Mucosa of stomach (tissue), 1 donor: ENCODE measurements around the gene SHMT2.

Source experiments
- H3K27me3 ChIP-seq: one replicate; pipeline ENCODE4 v1.7.0; 2013; ENCODE audit warnings: mild to moderate bottlenecking, low read length; ENCODE audit not compliant: control insufficient read depth, insufficient read depth
- H3K36me3 ChIP-seq: one replicate; pipeline ENCODE4 v1.7.0; 2013; ENCODE audit warnings: low read length; ENCODE audit not compliant: control insufficient read depth, insufficient read depth
- H3K4me1 ChIP-seq: one replicate; pipeline ENCODE4 v1.7.0; 2013; ENCODE audit warnings: mild to moderate bottlenecking, low read length; ENCODE audit not compliant: control insufficient read depth, insufficient read depth
- H3K4me3 ChIP-seq: one replicate; pipeline ENCODE4 v1.7.0; 2013; ENCODE audit warnings: low read length
- H3K9ac ChIP-seq: one replicate; pipeline ENCODE4 v1.7.0; 2013; ENCODE audit warnings: mild to moderate bottlenecking, low read length, moderate library complexity
- H3K9me3 ChIP-seq: one replicate; pipeline ENCODE4 v1.7.0; 2013; ENCODE audit warnings: mild to moderate bottlenecking, low read length, moderate library complexity; ENCODE audit not compliant: control insufficient read depth
- donor health status: Pancreatic carcinoma.

The SHMT2 gene

DNA sequence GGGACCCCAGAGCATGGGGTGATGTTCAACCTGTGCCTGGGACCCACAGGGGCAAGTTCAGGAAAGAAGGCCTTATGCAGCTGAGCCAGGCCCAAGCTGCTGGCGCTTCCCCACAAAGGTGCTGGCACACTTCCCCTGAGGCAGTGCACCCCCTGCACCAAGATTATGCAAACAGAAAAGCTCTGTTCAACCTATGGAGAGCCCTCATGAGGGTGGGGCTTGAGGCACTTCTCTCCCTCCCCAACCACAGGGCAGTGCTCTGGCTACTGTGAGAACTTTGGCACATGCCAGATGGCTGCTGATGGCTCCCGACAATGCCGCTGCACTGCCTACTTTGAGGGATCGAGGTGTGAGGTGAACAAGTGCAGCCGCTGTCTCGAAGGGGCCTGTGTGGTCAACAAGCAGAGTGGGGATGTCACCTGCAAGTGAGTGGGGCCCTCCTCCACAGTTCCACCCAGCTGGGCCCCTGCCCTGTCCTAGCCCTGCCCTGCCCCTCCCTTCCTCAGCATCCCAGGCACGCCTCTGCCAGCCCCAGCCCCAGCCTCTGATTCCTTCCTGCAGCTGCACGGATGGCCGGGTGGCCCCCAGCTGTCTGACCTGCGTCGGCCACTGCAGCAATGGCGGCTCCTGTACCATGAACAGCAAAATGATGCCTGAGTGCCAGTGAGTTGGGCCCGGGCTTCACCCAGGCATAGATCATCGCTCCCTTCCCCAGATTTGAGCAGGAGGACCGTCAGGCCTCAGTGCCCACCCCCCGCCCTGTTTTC lies 18.4 kb upstream of the SHMT2 start:
- Histone ChIP-seq H3K9ac (no peak overlapping the region), H3K9me3 (no peaks in the 10 kb centered on the region), H3K4me1 (peaks cover 20% of the 10 kb centered on the region), H3K27me3 (peaks cover 26% of the 10 kb centered on the region), H3K36me3 (peaks cover 5% of the 10 kb centered on the region), H3K4me3 (no peak overlapping the region)

GRCh38 chr12:57211791-57212700 lies 17.5 kb upstream of the SHMT2 start:
- no peak overlapping the region for H3K4me3 ChIP-seq
- peaks cover 23% of the 10 kb centered on the region for H3K4me1 ChIP-seq
- H3K9ac ChIP-seq, result no peak overlapping the region
- no peaks in the 10 kb centered on the region for H3K9me3 ChIP-seq
- no peaks in the 10 kb centered on the region for H3K36me3 ChIP-seq
- peaks cover 33% of the 10 kb centered on the region for H3K27me3 ChIP-seq

DNA sequence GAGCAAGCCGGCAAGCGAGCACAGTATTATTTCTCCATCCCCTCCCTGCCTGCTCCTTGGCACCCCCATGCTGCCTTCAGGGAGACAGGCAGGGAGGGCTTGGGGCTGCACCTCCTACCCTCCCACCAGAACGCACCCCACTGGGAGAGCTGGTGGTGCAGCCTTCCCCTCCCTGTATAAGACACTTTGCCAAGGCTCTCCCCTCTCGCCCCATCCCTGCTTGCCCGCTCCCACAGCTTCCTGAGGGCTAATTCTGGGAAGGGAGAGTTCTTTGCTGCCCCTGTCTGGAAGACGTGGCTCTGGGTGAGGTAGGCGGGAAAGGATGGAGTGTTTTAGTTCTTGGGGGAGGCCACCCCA lies 16.8 kb upstream of the SHMT2 start:
- Histone ChIP-seq H3K9ac (no peak overlapping the region), H3K27me3 (peaks cover 39% of the 10 kb centered on the region), H3K9me3 (no peaks in the 10 kb centered on the region), H3K36me3 (no peaks in the 10 kb centered on the region), H3K4me1 (peaks cover 28% of the 10 kb centered on the region), H3K4me3 (no peak overlapping the region)

- Histone ChIP-seq H3K9me3 (no peaks in the 10 kb centered on the region), H3K27me3 (peaks cover 44% of the 10 kb centered on the region), H3K4me3 (no peak overlapping the region), H3K4me1 (peaks cover 28% of the 10 kb centered on the region), H3K9ac (no peak overlapping the region), H3K36me3 (no peaks in the 10 kb centered on the region)
These were observed 16.3 kb upstream of the SHMT2 start for GRCh38 chr12:57213058-57213715.

- no peak overlapping the region for H3K9ac ChIP-seq
- peaks cover 51% of the 10 kb centered on the region for H3K27me3 ChIP-seq
- H3K36me3 ChIP-seq, result no peaks in the 10 kb centered on the region
- H3K9me3 ChIP-seq, result no peaks in the 10 kb centered on the region
- H3K4me1 ChIP-seq, result peaks cover 28% of the 10 kb centered on the region
- H3K4me3 ChIP-seq, result no peak overlapping the region
These were observed 15.6 kb upstream of the SHMT2 start for GRCh38 chr12:57213763-57214397.

- Histone ChIP-seq H3K4me1 (peaks cover 28% of the 10 kb centered on the region), H3K9me3 (no peaks in the 10 kb centered on the region), H3K36me3 (no peaks in the 10 kb centered on the region), H3K27me3 (peaks cover 57% of the 10 kb centered on the region), H3K4me3 (no peak overlapping the region), H3K9ac (no peak overlapping the region)
These were observed 15.1 kb upstream of the SHMT2 start for GRCh38 chr12:57214398-57214781.

DNA sequence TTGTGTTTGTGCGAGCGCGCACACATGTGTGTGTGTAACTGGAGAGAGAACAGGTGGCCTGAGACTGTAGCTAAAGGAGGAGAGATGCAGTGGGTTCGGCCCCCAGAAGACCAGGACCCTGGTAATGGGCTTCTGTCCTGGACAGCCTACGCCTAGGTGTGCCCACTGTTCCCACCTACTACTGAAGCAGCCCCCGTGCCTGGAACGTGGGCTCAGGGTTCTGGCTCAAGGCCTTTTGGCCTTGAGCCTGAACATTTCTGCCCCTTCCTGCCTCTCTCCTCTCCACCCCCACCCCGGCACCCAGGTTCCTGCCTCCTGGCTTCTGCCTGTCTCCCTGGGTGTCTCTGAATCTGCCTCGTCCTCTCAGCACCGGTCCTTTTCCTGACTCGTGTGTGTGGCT lies 14.4 kb upstream of the SHMT2 start:
- Histone ChIP-seq H3K36me3 (no peaks in the 10 kb centered on the region), H3K27me3 (peaks cover 63% of the 10 kb centered on the region), H3K4me1 (peaks cover 28% of the 10 kb centered on the region), H3K4me3 (no peak overlapping the region), H3K9me3 (no peaks in the 10 kb centered on the region), H3K9ac (no peak overlapping the region)

GRCh38 chr12:57215668-57216013 lies 13.9 kb upstream of the SHMT2 start:
- H3K4me1 ChIP-seq, result peaks cover 28% of the 10 kb centered on the region
- no peaks in the 10 kb centered on the region for H3K9me3 ChIP-seq
- peaks cover 66% of the 10 kb centered on the region for H3K27me3 ChIP-seq
- no peak overlapping the region for H3K4me3 ChIP-seq
- H3K36me3 ChIP-seq, result no peaks in the 10 kb centered on the region
- H3K9ac ChIP-seq, result no peak overlapping the region

GRCh38 chr12:57216014-57216911 lies 13.2 kb upstream of the SHMT2 start, which contains the start of gene NXPH4:
TSS of gene NXPH4 (plus strand) at chr12:57216794. CDS start at chr12:57216970, 176 bp downstream.
- peaks cover 28% of the 10 kb centered on the region for H3K4me1 ChIP-seq
- no peak within 1 kb of the TSS for H3K4me3 ChIP-seq
- H3K9me3 ChIP-seq, result no peaks in the 10 kb centered on the region
- no peaks in the 10 kb centered on the region for H3K36me3 ChIP-seq
- H3K9ac ChIP-seq, result no peak within 1 kb of the TSS
- H3K27me3 ChIP-seq, result peaks cover 72% of the 10 kb centered on the region

- peaks cover 28% of the 10 kb centered on the region for H3K4me1 ChIP-seq
- H3K27me3 ChIP-seq, result peaks cover 82% of the 10 kb centered on the region
- H3K9ac ChIP-seq, result no peak overlapping the region
These were observed 12.3 kb upstream of the SHMT2 start for GRCh38 chr12:57216921-57217879.

More at GRCh38 chr12:57216921-57217879, 12.3 kb upstream of the SHMT2 start:
- no peaks in the 10 kb centered on the region for H3K9me3 ChIP-seq
- H3K36me3 ChIP-seq, result no peaks in the 10 kb centered on the region
- no peak overlapping the region for H3K4me3 ChIP-seq
